ENCODE data around the gene UBE2L6.
A peak's percentile ranks its signal among the peaks of the same experiment; 100 is the strongest.

Gene UBE2L6

DNA sequence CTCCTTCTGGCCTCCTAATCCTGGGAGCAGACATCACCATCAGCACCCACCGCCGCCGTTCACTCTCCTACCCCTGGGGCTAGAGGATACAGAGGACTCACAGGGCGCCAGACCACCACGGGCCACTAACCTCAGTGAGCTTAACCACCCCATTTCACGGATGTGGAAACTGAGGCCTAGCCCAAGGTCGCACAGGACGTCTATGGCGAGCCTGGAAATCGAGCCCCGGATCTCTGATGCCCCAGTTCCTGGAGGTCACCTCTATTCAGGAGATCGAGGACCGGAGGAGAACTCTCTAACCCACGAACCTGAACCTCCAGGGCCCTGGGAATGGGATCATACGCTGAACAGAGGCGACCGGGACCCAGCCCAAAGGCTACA is 37.3 kb downstream of the UBE2L6 start:
- DNase-seq (ENCODE audit: low spot score), result no peak

DNA sequence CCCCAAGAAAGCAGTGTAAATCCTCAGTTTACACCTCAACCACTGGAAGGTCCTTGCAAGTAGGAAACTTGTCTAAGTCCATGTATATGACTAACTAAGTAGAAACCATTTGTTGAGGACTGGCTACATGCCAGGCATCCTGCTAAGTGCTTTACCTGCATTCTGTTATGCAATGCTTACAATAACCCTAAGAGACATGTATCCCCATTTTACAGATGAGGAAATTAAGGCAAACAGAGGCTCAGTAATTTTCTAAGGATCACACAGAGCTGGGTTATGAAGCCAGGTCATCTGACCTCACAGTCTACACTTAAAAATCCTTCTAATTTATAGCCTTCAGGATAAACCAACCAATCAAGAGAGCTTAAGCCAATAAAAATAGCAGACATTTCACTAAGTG is 38.5 kb downstream of the UBE2L6 start:
- DNase-seq (ENCODE audit: low spot score), result no peak

DNA sequence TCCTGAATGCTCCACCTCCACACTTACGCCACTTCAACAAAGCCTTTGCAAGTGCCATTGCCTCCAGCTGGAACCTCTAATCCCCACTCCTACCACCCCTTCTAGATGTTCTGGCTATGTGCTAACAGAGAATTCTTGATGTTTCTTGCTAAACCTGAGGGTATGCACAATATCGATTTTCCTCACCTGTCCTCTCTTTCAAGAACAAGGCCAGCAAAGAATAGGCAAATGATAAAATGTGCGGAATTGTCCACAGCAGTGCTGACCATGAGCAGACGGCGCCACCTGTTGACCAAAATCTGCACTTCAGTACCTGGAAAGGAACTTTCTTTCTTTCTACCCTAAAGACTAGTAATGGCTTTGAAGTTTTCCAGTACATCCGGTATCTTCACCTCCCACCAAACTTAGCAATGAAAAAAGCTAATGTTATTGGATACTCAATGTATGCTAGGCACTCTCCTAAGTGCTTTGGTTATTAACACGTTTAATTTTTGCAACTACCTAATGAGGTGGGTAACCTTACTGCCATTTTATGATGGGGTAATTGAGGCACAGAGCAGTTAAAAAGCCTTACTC is 40.3 kb downstream of the UBE2L6 start:
- peak; percentile 82 for DNase-seq (ENCODE audit: low spot score)

DNA sequence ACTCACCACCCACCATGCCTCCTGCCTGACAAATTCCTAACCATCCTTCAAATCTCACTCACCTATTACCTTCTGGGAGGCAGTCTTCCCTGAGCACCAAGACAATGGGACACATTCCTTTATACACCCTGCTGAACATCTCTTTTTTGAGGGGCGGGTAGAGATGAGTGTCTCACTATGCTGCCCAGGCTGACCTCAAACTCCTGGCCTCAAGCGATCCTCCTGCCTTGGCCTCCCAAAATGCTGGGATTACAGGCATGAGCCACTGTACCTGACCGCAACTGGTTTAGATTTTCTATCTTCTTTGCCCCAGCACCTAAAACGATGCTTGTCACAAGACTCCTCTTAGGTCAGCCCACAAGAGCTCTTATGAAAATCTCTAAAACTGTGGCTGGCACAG is 44.1 kb downstream of the UBE2L6 start:
- no peak for DNase-seq (ENCODE audit: low spot score)

DNA sequence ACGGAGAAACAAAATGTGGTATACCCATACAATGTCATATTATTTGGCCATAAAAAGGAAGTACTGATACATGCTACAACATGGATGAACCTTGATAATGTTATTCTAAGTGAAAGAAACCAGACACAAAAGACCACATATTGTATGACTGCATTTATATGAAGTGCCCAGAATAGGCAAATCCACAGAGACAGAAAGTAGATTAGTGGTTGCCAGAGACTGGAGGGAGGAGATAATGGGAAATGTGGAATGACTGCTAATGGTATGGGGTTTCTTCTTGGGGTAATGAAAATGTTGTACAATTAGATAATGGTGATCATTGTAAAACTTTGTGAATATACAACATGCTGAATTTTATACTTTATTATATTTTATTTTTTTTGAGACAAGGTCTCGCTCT is 46.4 kb downstream of the UBE2L6 start:
- no peak for DNase-seq (ENCODE audit: low spot score)

DNA sequence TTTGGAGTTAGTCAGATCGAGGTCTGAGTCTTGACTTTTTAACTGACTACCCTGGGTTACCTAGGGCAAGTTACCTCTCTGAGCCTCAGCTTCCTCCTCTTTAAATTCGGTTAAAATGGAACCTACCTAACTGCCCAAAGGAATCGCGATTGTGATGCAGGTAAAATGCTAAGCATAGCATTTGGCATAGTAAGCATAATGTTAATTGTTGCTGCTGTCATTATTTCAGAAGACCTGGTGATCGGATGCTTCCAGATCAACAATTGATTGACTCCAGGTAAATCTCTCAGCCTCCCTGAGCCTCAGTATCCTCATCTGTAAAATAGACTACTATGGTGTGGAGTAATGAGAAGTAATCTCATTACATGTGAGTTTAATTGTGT is 51.4 kb downstream of the UBE2L6 start:
- DNase-seq (ENCODE audit: low spot score), result no peak

DNA sequence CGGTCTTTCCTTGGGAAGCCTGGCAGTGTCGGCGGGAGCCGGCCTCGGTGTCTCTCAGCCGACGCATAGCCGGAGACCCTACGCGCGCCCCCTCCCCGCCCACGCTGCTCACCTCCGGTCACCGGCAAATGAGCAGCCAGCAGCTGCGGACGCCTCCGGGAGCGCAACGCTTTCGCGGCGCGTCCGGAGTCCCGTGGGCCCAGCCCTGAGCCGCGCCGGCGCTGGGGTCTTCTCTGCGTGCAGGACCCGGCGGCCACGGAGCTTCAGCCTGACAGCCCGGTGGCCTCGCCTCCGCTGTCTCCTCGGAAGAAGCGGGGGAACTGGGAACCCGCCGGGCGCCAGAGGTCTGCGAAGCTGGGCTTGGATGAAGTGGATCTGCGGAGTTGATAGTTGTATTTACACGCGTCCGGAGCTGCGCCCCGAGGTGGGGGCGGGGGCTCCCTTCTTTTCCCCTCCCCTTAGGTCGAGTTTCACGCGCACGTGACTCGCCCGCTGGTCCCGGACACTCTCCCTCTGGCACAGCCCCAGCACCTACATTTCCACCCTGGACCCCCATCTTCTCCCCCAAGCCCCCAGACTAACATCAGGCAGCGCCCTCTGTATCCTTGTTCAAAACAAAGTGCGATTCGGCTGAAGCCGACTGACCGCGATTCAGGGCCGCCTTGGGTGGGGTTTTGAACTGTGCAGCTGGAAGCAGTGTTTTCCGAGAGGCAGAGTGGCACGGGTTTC is 52.0 kb downstream of the UBE2L6 start, which contains the start of gene SLC43A1:
SLC43A1 (minus strand) TSS at position 371 of the 729 bp plus-strand sequence. CDS start 1,591 bp downstream, outside the sequence.
- peak; percentile 39 for DNase-seq (ENCODE audit: low spot score)

DNA sequence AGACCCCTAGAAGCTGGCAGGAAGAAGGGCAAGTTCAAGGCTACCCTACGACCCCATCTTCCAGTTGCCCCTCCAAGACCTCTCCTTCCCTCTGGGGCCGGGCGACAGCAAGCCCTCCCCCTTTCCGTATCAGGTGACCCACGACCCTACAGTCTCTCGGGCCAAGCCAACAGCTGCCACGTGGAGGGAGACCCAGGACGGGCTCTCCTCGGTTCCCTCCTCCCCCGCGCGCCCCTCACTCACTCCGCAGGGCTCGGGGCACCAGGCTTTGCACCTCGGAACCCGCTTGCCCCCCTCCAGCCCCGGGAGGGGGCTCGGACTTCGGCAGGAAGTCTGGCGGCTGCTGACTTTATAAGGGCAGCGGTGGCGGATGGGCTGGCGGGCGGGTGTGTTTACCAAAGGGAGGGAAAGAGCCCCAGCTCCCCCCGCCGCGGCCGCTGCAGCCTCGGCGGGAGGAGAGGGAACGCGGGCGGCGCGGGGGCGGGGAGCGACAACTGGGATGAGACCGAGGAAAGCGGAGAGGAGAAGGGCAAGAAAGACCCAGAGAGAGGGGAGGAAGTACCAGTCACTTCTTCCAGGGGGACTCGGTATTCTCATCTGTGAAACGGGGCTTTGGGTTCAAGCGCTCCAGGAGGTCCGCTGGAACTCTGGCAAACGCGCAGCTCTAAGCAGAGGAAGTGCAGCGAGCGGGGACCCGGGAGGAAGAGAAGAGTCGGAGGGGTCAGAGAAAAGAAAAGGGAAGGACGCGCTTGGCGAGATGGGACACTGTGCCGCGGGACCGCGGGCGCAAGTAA is 52.7 kb downstream of the UBE2L6 start:
- DNase-seq (ENCODE audit: low spot score), result peak; percentile 39

DNA sequence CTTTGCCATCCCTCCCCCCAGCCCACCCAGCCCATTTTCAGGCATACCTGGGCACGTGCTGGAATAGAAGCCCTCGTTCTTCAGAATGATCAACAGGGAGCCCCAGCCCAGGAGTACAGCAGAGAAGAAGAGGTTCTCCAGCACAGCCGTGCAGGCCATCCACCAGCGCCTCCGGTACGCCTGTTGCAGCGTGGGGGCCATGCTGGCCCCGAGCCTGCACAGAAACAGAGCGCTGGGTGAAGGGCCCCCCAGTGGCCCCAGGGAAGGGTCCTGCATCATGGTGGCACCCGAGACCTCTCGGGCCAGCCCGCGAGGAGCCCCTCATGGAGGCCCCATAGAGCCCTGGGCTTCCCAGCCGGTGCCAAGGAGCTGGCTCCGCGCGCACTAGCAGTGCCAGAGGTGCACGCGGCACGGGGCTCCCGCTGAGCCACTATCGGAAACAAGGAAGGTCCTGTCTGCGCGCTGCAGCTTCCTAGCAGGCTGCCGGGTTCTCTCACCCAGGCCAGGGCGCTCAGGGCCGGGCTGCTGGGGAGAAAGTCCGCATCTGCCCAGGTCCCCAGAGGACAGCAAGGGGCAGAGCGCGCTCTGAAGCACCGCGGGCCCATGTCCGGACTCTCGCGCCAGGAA is 53.4 kb downstream of the UBE2L6 start:
- peak; percentile 52 for DNase-seq (ENCODE audit: low spot score)

DNA sequence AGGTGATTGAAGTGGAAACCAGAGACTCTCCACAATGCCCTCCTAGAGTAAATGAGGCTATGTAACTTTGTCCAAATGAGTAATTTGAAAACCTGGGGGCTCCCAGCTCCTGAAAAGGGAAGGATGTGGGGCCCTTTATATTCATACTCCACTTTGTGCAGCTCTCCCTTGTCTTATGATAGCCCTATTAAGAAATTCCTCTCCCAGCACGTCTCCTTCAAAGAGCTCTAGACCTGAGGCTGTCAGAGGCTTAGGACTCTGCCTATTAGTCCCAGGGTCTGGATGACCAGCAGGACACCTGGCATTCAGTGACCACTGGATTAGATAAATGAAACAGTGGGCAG is 54.0 kb downstream of the UBE2L6 start:
- DNase-seq (ENCODE audit: low spot score), result peak; percentile 31

DNA sequence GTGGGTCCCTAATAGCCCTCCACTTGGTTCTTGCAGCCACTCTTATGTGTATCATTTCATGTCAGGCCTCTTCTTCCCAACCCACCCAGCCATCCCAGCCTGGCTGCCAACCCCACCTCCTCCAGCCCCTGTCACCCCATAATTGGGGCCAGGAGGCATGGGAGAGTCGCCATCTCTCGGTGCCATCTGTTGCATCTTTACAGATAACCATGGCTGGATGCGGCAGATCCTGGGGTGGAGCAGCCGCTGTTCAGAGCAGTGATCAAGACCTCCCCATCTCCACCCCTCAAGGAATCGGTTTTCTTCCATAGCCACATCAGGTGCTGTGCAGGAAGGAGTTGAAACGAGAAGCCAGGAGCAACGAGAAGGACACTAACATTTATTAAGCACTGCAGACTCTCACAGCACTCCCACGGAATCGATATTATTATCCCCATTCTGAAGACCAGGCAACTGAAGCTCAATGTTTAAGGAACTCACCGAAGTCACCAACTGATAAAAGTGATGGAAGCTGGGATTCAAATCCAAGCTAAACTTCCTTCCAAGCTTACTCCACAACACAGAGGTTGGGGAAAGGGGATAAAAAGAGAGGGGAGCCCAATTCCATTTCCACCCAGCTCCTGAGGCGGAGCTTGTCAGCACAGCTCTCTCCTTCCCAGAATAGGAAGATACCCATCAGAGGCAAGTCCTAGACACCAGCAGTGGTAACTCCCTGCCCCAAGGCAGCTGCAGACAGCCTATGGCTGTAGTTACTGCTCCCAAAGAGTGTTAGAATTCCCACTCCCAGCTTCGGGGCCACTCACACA is 54.6 kb downstream of the UBE2L6 start:
- DNase-seq (ENCODE audit: low spot score), result peak; percentile 77

DNA sequence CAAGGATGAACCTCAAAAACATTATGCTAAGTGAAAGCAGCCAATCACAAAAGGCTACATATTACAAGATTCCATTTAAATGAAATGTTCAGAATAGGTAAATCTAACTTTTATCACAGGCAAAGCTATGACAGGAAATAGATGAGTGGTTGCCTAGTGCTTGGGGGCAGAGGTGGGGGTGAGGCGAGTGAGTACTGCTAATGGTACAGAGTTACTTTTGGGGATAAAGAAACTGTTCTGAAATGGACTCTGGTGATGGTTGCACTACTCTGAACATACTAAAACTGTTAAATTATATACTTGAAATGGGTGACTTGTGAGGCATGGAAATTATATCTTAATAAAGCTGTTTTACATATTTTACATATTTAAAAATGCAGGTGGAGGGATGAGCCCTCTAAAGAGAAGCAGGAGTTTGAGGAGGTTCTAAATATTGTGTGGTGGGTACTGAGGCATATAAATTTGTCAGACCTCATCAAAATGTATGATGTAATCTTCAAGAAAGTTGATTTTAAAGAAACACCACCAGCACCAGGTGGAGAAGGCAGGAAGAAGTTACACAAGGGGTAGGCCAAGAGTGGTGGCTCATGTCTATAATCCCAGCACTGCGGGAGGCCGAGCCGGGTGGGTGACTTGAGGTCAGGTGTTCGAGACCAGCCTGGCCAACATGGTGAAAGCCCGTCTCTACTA is 55.6 kb downstream of the UBE2L6 start:
- DNase-seq (ENCODE audit: low spot score), result no peak

DNA sequence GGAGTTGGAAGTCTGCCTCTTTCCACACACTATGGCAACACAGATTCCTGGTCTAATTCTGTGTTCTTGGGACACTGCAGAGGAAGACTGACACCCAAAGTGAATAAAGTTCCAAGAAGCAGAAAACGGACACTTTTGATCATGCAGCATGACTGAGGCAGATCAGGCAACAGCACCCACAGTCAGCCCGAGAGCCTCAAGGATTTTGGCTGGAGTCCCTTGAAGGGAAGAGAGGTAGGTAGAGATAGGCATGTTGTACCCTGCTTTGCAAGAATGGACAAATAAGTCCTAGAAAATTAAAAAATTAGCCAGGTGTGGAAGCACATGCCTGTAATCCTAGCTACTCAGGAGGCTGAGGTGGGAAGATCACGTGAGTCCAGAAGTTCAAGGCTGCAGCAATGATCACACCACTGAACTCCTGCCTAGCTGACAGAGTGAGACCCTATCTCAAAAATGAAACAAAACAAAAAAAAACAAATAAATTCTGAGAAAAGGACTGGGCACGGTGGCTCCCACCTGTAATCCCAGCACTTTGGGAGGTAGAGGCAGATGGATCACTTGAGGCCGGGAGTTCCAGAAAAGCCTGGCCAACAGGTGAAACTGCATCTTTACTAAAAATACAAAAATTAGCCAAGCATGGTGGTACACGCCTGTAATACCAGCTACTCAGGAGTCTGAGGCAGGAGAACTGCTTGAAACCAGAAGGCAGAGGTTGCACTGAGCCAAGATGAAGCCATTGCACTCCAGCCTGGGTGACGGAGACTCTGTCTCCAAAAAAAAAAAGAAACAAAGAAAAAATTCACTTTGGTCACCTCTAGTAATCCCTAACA is 58.9 kb downstream of the UBE2L6 start:
- no peak for DNase-seq (ENCODE audit: low spot score)

DNA sequence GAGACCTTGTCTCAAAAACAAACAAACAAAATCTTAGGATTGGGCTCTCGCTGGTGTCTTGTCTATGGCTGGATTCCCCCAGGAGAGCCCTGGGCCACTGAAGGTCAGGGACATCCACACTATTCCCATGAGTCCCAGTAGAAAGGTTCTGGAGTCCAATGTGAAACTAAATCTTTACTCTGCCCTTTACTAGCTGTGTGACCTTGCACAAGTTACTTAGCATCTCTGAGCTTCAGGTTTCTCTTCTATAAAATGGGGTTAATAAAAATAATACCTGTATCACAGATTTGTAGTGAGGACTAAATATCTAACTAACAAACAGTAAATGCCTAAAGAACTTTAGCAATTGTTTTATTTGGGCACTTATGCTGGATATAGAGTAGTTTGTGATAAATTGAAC is 61.0 kb downstream of the UBE2L6 start:
- no peak for DNase-seq (ENCODE audit: low spot score)

DNA sequence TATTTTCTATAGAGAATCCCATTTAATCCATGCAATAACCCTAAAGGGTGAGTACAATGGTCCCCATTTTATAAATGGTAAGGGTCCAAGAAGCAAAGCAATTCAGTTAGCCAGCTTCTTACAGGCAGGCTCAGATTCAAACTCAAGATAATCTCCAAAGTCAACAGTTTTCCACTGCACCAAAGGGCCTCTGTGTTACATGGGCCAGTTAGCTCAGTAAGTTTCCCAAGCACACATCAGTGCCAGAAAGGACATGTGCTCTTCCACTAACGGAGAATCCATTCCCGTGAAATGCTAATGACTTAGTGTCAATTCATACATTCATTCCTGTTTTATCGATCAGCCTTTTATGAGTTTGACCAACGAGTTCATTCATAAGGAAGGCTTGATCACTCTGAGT is 63.0 kb downstream of the UBE2L6 start:
- no peak for DNase-seq (ENCODE audit: low spot score)

DNA sequence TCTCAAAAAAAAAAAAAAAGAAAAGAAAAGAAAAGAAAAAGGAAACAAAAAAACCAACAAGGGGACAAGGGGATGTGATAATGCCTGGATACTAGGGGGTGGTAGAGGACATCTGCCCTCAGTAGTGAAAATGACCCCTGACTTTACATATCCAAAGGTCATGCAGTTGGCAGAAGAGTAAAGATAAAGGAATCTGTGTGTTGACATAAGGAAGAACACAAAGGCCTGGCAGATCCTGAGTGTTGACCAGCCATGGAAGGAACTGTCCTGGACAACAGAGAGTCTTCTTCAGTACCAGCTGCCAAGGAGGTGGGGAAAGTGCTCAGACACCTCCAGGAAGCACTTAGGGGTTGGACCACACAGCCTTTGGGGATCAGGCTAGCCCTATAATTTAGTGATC is 64.6 kb downstream of the UBE2L6 start:
- no peak for DNase-seq (ENCODE audit: low spot score)

DNA sequence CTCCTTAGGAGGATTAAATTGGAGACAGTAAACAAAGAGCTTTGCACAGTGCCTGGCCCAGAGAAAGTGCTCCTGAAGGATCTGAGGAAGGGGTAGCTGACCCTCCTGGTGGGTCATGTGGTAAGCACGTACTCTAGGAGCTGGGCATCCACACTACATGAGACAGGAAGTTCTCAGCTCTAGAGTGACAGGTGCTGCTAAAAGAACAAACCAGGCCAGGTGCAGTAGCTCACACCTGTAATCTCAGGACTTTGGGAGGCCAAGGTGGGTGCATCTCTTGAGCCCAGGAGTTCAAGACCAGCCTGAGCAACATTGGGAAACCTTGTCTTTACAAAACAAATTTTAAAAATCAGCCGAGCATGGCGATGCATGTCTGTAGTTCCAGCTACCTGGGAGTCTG is 65.1 kb downstream of the UBE2L6 start:
- DNase-seq (ENCODE audit: low spot score), result no peak

DNA sequence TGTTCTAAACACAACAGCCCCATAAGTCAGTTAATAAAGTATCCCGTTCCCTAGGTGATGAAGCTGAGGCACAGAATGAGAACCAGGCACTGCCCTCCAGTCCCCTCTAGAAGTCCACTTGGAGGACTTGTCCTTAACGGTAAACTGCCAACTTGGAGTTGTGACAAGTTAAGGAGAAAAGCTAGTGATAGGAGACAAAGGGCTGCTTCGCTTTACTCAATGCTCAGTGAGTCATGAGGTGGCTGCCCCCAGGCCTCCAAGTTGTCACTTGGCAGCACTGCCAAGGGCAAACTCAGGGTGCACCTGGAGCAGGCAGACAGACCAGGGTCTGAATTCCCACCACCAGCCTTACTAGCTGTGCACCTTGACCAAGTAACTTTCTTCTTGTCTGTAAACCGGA is 65.5 kb downstream of the UBE2L6 start:
- DNase-seq (ENCODE audit: low spot score), result no peak

Data from hematopoietic multipotent progenitor cell treated with erythropoietin and hydrocortisone succinate and interleukin-3 and kit ligand, for 15 days (in vitro differentiated cells).